HCT116 (cell line): ENCODE results near the gene LY6G6F. TPM values are rescaled to one million over a fixed set of nuclear protein-coding genes. Genes with fewer than 3 reads are reported as not detected.

Source experiments
- ATAC-seq: fragments of 200-7000 bp; cut with Tn5 transposase; 2 replicates; pipeline ENCODE4 v1.9.1; 2020; ENCODE audit warnings: mild to moderate bottlenecking, moderate library complexity
- BruUV-seq: library from RNA; stranded (reverse); fragments of 400-500 nt; replicated peaks from 2 replicates; lab custom pipeline; 2021; lab: Mats Ljungman, UMichigan
- CTCF ChIA-PET: fragments of 300-600 bp; sonication (Branson Sonifier 250); formaldehyde crosslinking; loops from one replicate; lab custom pipeline; 2021; ENCODE audit warnings: antibody characterized with exemption; lab: Charles Lee
- POLR2A ChIA-PET: fragments of 300-600, 350-600 bp; sonication (Branson Sonifier 250); formaldehyde crosslinking; loops from one replicate; lab custom pipeline; 2021; ENCODE audit warnings: antibody characterized with exemption; lab: Charles Lee
- RAD21 ChIA-PET, 2 experiments: fragments of 300-600 bp; sonication (Branson Sonifier 250); formaldehyde crosslinking; loops; one replicate each; lab custom pipeline; 2023; ENCODE audit warnings: low total read pairs in 2 of 2; ENCODE audit not compliant: uncharacterized antibody in 2 of 2, unreplicated experiment in 2 of 2, low non-redundant PET in 1 of 2; lab: Charles Lee
- DNase-seq: peaks from one replicate; pipeline ENCODE4 v3.0.0-alpha.2; 2010; ENCODE audit warnings: low read depth, low spot score
- H2AFZ ChIP-seq: fragments of 200-600 bp; shearing (Covaris generic), sonication (generic); 2 replicates; pipeline ENCODE4 v1.6.1; 2017; ENCODE audit warnings: low read depth, mixed run types, mixed read lengths, antibody characterized with exemption, low read length; ENCODE audit not compliant: poor library complexity, severe bottlenecking
- H3K27ac ChIP-seq: 2 replicates; pipeline ENCODE4 v1.5.1; 2012; ENCODE audit warnings: low read depth, low read length
- H3K27me3 ChIP-seq: fragments of 200-600 bp; sonication (generic); 2 replicates; pipeline ENCODE4 v1.6.1; 2016; ENCODE audit warnings: mixed run types, low read length, mixed read lengths; ENCODE audit not compliant: insufficient read depth
- H3K36me3 ChIP-seq, 2 experiments: fragments of 200-500 bp in 1 of 2; fragments of 200-600 bp in 1 of 2; sonication (Bioruptor generic) in 1 of 2; sonication (generic) in 1 of 2; 2 replicates each; pipeline versions ENCODE4 v1.5.1 to v1.6.1; 2014 to 2016; ENCODE audit warnings: low read length in 2 of 2, inconsistent platforms in 1 of 2, mixed read lengths in 1 of 2, mixed run types in 1 of 2; ENCODE audit not compliant: insufficient read depth in 2 of 2, control insufficient read depth in 1 of 2
- H3K4me1 ChIP-seq, 2 experiments: fragments of 200-600 bp in 1 of 2; sonication (generic) in 1 of 2; 2 replicates each; pipeline versions ENCODE4 v1.5.1 to v1.6.1; 2012 to 2017; ENCODE audit warnings: low read length in 2 of 2, inconsistent platforms in 1 of 2, mild to moderate bottlenecking in 1 of 2, mixed read lengths in 1 of 2, mixed run types in 1 of 2, moderate library complexity in 1 of 2; ENCODE audit not compliant: insufficient read depth in 2 of 2, control insufficient read depth in 1 of 2
- H3K4me2 ChIP-seq: fragments of 200-600 bp; sonication (generic); 2 replicates; pipeline ENCODE4 v1.6.1; 2017; ENCODE audit warnings: mixed run types, low read length, mixed read lengths
- H3K4me3 ChIP-seq, 2 experiments: fragments of 200-600 bp in 1 of 2; sonication (generic) in 1 of 2; replicated peaks in 1 of 2; 2 replicates each; pipeline ENCODE4 v1.5.1; 2011 to 2016; ENCODE audit warnings: low read length in 2 of 2, control low read depth in 1 of 2, low read depth in 1 of 2, mild to moderate bottlenecking in 1 of 2, mixed read lengths in 1 of 2, mixed run types in 1 of 2
- H3K79me2 ChIP-seq: fragments of 200-600 bp; sonication (generic); 2 replicates; pipeline ENCODE4 v1.6.1; 2017; ENCODE audit warnings: mild to moderate bottlenecking, mixed run types, low read length, moderate library complexity, mixed read lengths; ENCODE audit not compliant: insufficient read depth
- H3K9ac ChIP-seq: fragments of 200-600 bp; sonication (generic); 2 replicates; pipeline ENCODE4 v1.6.1; 2016; ENCODE audit warnings: low read length, mixed read lengths
- H3K9me2 ChIP-seq: fragments of 200-600 bp; sonication (generic), shearing (Covaris generic); 2 replicates; pipeline ENCODE4 v1.6.1; 2017; ENCODE audit warnings: mixed run types, mild to moderate bottlenecking, moderate library complexity; ENCODE audit not compliant: insufficient read depth
- H3K9me3 ChIP-seq, 2 experiments: fragments of 200-500 bp in 1 of 2; fragments of 200-600 bp in 1 of 2; sonication (Bioruptor generic) in 1 of 2; sonication (generic) in 1 of 2; 2 replicates each; pipeline ENCODE4 v1.6.1; 2014 to 2017; ENCODE audit warnings: low read length in 2 of 2, mixed read lengths in 2 of 2, inconsistent platforms in 1 of 2, low read depth in 1 of 2, mild to moderate bottlenecking in 1 of 2, mixed run types in 1 of 2, moderate library complexity in 1 of 2; ENCODE audit not compliant: control insufficient read depth in 1 of 2, insufficient read depth in 1 of 2
- H4K20me1 ChIP-seq: fragments of 200-600 bp; sonication (generic), shearing (Covaris generic); 2 replicates; pipeline ENCODE4 v1.6.1; 2017; ENCODE audit warnings: mixed run types, mild to moderate bottlenecking, moderate library complexity; ENCODE audit not compliant: insufficient read depth
- CTCF ChIP-seq, 3 experiments: fragments of 200-600 bp in 1 of 3; sonication (generic) in 1 of 3; IDR thresholded peaks in 2 of 3; conservative IDR thresholded peaks in 1 of 3; 2 replicates each; pipeline ENCODE4 v1.5.1; 2012 to 2017; ENCODE audit warnings: low read depth in 2 of 3, low read length in 2 of 3, antibody characterized with exemption in 1 of 3, borderline replicate concordance in 1 of 3, control low read depth in 1 of 3, mild to moderate bottlenecking in 1 of 3, mixed read lengths in 1 of 3, mixed run types in 1 of 3, moderate library complexity in 1 of 3; ENCODE audit not compliant: insufficient read depth in 1 of 3
- ELF1 ChIP-seq: IDR thresholded peaks from 2 replicates; pipeline ENCODE4 v1.6.1; 2012; ENCODE audit warnings: low read depth, borderline replicate concordance
- EZH2phosphoT487 ChIP-seq: fragments of 200-600 bp; IDR thresholded peaks from 2 replicates; pipeline ENCODE4 v1.6.1; 2018; ENCODE audit warnings: antibody characterized with exemption, borderline replicate concordance
- POLR2A ChIP-seq: IDR thresholded peaks from 2 replicates; pipeline ENCODE4 v1.7.0; 2011; ENCODE audit warnings: borderline replicate concordance; ENCODE audit not compliant: insufficient read depth, insufficient read length; ENCODE audit errors: extremely low read depth
- RAD21 ChIP-seq: IDR thresholded peaks from 2 replicates; pipeline ENCODE4 v1.6.1; 2012; ENCODE audit warnings: low read depth, mild to moderate bottlenecking
- SIN3A ChIP-seq: IDR thresholded peaks from 2 replicates; pipeline ENCODE4 v1.6.1; 2012; ENCODE audit warnings: low read depth
- SP1 ChIP-seq: IDR thresholded peaks from 2 replicates; pipeline ENCODE4 v1.6.1; 2012; ENCODE audit warnings: low read depth
- SRF ChIP-seq: IDR thresholded peaks from 2 replicates; pipeline ENCODE4 v1.6.1; 2012; ENCODE audit warnings: low read depth
- TCF7L2 ChIP-seq: IDR thresholded peaks from 2 replicates; pipeline ENCODE4 v1.7.0; 2011; ENCODE audit warnings: borderline replicate concordance, inconsistent platforms; ENCODE audit not compliant: insufficient read depth, insufficient read length; ENCODE audit errors: extremely low read depth
- ZNF274 ChIP-seq: fragments of 200-500 bp; sonication (Bioruptor generic); IDR thresholded peaks from 2 replicates; pipeline ENCODE4 v1.6.1; 2014; ENCODE audit warnings: mild to moderate bottlenecking, low read depth, low read length, inconsistent platforms
- intact Hi-C: fragments of 100-400 bp; cut with micrococcal nuclease; formaldehyde crosslinking; loops from 2 replicates; pipeline ENCODE4 v1.10.0; 2022
- total RNA-seq: library from RNA; stranded (reverse); gene quantifications from one replicate; pipeline ENCODE4 v1.2.1, GENCODE V29; 2021; ENCODE audit not compliant: unreplicated experiment

Gene LY6G6F
- total RNA-seq, 1 experiment from 2014 or later: not detected

DNA sequence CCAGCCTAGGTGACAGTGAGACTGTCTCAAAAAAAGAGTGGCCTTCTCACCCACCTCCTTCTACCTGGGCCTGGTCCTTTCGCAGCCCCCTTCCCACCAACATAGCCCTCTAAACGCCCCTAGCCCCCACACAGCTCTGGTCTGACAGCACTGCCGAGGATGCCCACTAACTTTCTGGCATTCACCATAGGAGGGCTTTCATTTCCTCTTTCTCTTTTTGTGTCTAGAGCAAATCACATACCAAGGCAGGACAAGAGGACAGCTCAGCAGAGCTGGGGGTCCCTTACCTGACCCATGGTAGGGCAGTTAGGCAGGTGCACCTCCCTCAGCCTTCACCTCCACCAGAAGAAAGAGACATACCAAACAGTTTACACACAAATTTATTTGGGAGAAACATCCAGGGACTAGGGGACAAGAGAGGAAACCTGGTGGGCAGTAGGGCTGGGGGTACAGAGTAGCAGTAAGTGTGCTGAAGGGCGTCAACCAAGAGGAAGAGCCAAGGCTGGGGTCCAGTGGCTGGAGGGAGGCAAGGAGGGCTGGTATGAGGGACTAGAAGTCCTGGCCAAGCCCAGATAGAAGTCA is 30.3 kb upstream of the LY6G6F start:
- H3K9me2 ChIP-seq: no peaks in the 10 kb centered on the region
- no peak for DNase-seq
- ChIA-PET POLR2A (no interaction called here), CTCF (no interaction called here), RAD21 (no interaction called here)
- no peak overlapping the region for H2AFZ ChIP-seq
- H3K79me2 ChIP-seq: no peaks in the 10 kb centered on the region
- H3K36me3 ChIP-seq: peaks cover 8% of the 10 kb centered on the region in 2 experiments; a peak in 3 of 4 replicates
- no peaks in the 10 kb centered on the region for H3K9me3 ChIP-seq
- H3K27ac ChIP-seq: no peak overlapping the region
- no peak overlapping the region for H3K4me3 ChIP-seq
- ATAC-seq: no peak
- H3K9ac ChIP-seq: no peak overlapping the region
- H3K27me3 ChIP-seq: no peaks in the 10 kb centered on the region
- no peak overlapping the region for H3K4me2 ChIP-seq
- intact Hi-C loops: no loop called here
- H4K20me1 ChIP-seq: no peaks in the 10 kb centered on the region
- TF ChIP-seq EZH2phosphoT487 (no peak), SP1 (no peak), SIN3A (no peak), RAD21 (no peak), ZNF274 (no peak), TCF7L2 (no peak), SRF (no peak), CTCF (IDR thresholded peaks at IDR 0.05 in 2 of 3, conservative IDR thresholded peaks at IDR 0.05 in 1 of 3; ENCODE audit: borderline replicate concordance in 1 of 3, insufficient read depth in 1 of 3, low read depth in 2 of 3, low read length in 2 of 3) (no peak), POLR2A (no peak), ELF1 (no peak)
- no TSS peak for BruUV-seq
- H3K4me1 ChIP-seq: peaks cover under 1 to 14% of the 10 kb centered on the region in 2 experiments; a peak in 3 of 4 replicates
